PC-3 (cell line): Measurements from ENCODE around the gene FSIP1. TPM values are rescaled to one million over a fixed set of nuclear protein-coding genes. Genes with fewer than 3 reads are reported as not detected.

Experiments
- ATAC-seq: fragments of 200-7000 bp; cut with Tn5 transposase; 2 replicates; pipeline ENCODE4 v1.9.1; 2020; ENCODE audit warnings: mild to moderate bottlenecking, moderate library complexity
- BruUV-seq: library from RNA; stranded (reverse); fragments of 400-500 nt; replicated peaks from 2 replicates; lab custom pipeline; 2021; lab: Mats Ljungman, UMichigan
- CTCF ChIA-PET: fragments of 300-600 bp; sonication (Branson Sonifier 250); formaldehyde crosslinking; loops from one replicate; lab custom pipeline; 2022; ENCODE audit warnings: antibody characterized with exemption; lab: Charles Lee
- POLR2A ChIA-PET: fragments of 300-600 bp; sonication (Branson Sonifier 250); formaldehyde crosslinking; loops from one replicate; lab custom pipeline; 2022; ENCODE audit warnings: antibody characterized with exemption; ENCODE audit not compliant: unreplicated experiment; lab: Charles Lee
- DNase-seq: peaks from one replicate; pipeline ENCODE4 v3.0.0-alpha.2; 2015
- H2AFZ ChIP-seq: fragments of 300-600 bp; sonication (generic); 2 replicates; pipeline ENCODE4 v1.6.0; 2016; ENCODE audit warnings: antibody characterized with exemption, low read length
- H3F3A ChIP-seq: fragments of 300-600 bp; sonication (generic); one replicate; pipeline ENCODE4 v1.6.0; 2017; ENCODE audit warnings: antibody characterized with exemption, low read length, control low read depth, mild to moderate bottlenecking; ENCODE audit not compliant: unreplicated experiment
- H3K27ac ChIP-seq: fragments of 300-600 bp; sonication (generic); 2 replicates; pipeline ENCODE4 v1.5.1; 2016; ENCODE audit warnings: mild to moderate bottlenecking, low read length
- H3K27me3 ChIP-seq: fragments of 300-600 bp; sonication (generic); 2 replicates; pipeline ENCODE4 v1.6.1; 2016; ENCODE audit warnings: low read length, mixed read lengths
- H3K36me3 ChIP-seq: fragments of 300-600 bp; sonication (generic); 2 replicates; pipeline ENCODE4 v1.6.1; 2016; ENCODE audit warnings: low read depth, mixed run types, low read length, mixed read lengths
- H3K4me1 ChIP-seq: fragments of 300-600 bp; sonication (generic); 2 replicates; pipeline ENCODE4 v1.5.1; 2016; ENCODE audit warnings: low read length; ENCODE audit not compliant: insufficient read depth
- H3K4me2 ChIP-seq: fragments of 300-600 bp; sonication (generic); 2 replicates; pipeline ENCODE4 v1.6.0; 2016; ENCODE audit warnings: low read length
- H3K4me3 ChIP-seq: fragments of 300-600 bp; sonication (generic); 2 replicates; pipeline ENCODE4 v1.5.1; 2016; ENCODE audit warnings: mild to moderate bottlenecking, low read length, mixed read lengths
- H3K79me2 ChIP-seq: fragments of 300-600 bp; sonication (generic); 2 replicates; pipeline ENCODE4 v1.6.1; 2017; ENCODE audit warnings: low read length, mixed read lengths
- H3K9ac ChIP-seq: fragments of 300-600 bp; sonication (generic); 2 replicates; pipeline ENCODE4 v1.6.0; 2016; ENCODE audit warnings: mild to moderate bottlenecking, low read length
- H3K9me2 ChIP-seq: fragments of 300-600 bp; sonication (generic); replicated peaks from 2 replicates; pipeline ENCODE4 v1.6.1; 2016; ENCODE audit warnings: mixed run types, low read length, mixed read lengths
- H3K9me3 ChIP-seq: fragments of 300-600 bp; sonication (generic); 2 replicates; pipeline ENCODE4 v1.6.1; 2016; ENCODE audit warnings: low read length, mixed read lengths
- H4K20me1 ChIP-seq: fragments of 300-600 bp; sonication (generic); 2 replicates; pipeline ENCODE4 v1.6.1; 2016; ENCODE audit warnings: low read length, mixed read lengths
- EZH2 ChIP-seq: fragments of 300-600 bp; sonication (generic); IDR thresholded peaks from one replicate; pipeline ENCODE4 v1.6.1; 2017; ENCODE audit warnings: antibody characterized with exemption, mild to moderate bottlenecking, low read length; ENCODE audit not compliant: unreplicated experiment
- EZH2phosphoT487 ChIP-seq: fragments of 300-600 bp; sonication (generic); IDR thresholded peaks from 2 replicates; pipeline ENCODE4 v1.6.1; 2018; ENCODE audit warnings: mild to moderate bottlenecking, antibody characterized with exemption, low read length, borderline replicate concordance
- intact Hi-C: fragments of 100-400 bp; cut with micrococcal nuclease; formaldehyde crosslinking; loops from 2 replicates; pipeline ENCODE4 v1.9.0; 2023
- total RNA-seq: library from RNA; depleted of rRNA; stranded (reverse); fragments of >200 nt; gene quantifications from 2 replicates; pipeline ENCODE4 v1.2.3, GENCODE V29; 2014
- TF ChIP-seq, protein P1 (sequence below): fragments of 300-600 bp; sonication (generic); conservative IDR thresholded peaks from 2 replicates; pipeline ENCODE4 v1.5.1; 2017; ENCODE audit warnings: antibody characterized with exemption, low read depth, mild to moderate bottlenecking, low read length

Gene FSIP1
- total RNA-seq, 1 experiment from 2014 or later, result 0.07 TPM

DNA sequence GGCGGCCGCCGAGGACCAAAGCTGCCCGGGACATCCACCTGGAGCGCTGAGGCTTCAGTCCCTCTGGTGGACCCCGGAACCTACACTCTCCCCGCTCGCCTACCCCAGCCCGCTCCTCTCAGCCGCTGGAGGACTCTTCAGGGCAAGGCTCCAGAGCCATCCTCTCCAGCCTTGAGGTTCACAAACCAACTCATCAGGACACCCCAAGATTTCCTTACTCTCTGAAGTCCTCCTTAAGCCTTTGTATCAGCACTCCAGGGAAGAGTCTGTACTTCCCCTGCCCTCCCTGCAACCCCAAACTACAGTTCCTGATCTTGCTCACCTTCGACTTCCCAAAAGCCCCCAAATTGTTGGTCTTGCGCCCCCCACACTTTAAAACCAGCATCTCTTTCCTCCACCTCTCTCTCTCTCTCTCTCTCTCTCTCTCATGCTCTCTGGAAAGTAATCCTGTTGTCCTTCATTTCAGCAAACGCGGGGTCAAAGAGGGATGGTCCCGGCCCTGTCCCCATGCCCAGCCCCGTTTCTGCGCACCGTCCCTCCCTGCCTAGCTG is 201.3 kb downstream of the FSIP1 start:
- peak overlapping the region; percentile 100 for H3K4me2 ChIP-seq
- intact Hi-C loops, result loop anchor here (1.0 to 5.0 kb wide), 6 partner anchors 46 to 873 kb away; no protein-coding TSS in a partner anchor
- H2AFZ ChIP-seq, result peak overlapping the region; percentile 91; the same call in 1 of the 2 replicates
- ChIA-PET CTCF (interaction anchor here (0.5 to 2.2 kb wide), 7 partner anchors 14 to 409 kb away, joined by 3 to 9 read pairs (median 5); no protein-coding TSS in a partner anchor), POLR2A (interaction anchor here (0.6 to 1.3 kb wide), 8 partner anchors 101 to 456 kb away, joined by 4 to 7 read pairs (median 6); no protein-coding TSS in a partner anchor)
- H3F3A ChIP-seq, result peaks cover 13% of the 10 kb centered on the region
- H3K9me2 ChIP-seq, result no peaks in the 10 kb centered on the region
- H3K27ac ChIP-seq, result peak overlapping the region; percentile 93
- peaks cover 43% of the 10 kb centered on the region for H4K20me1 ChIP-seq
- H3K36me3 ChIP-seq, result peaks cover 43% of the 10 kb centered on the region
- H3K4me1 ChIP-seq, result peaks cover 55% of the 10 kb centered on the region
- TF ChIP-seq, protein P1, sequence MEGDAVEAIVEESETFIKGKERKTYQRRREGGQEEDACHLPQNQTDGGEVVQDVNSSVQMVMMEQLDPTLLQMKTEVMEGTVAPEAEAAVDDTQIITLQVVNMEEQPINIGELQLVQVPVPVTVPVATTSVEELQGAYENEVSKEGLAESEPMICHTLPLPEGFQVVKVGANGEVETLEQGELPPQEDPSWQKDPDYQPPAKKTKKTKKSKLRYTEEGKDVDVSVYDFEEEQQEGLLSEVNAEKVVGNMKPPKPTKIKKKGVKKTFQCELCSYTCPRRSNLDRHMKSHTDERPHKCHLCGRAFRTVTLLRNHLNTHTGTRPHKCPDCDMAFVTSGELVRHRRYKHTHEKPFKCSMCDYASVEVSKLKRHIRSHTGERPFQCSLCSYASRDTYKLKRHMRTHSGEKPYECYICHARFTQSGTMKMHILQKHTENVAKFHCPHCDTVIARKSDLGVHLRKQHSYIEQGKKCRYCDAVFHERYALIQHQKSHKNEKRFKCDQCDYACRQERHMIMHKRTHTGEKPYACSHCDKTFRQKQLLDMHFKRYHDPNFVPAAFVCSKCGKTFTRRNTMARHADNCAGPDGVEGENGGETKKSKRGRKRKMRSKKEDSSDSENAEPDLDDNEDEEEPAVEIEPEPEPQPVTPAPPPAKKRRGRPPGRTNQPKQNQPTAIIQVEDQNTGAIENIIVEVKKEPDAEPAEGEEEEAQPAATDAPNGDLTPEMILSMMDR, result no peak
- TF ChIP-seq EZH2phosphoT487, result no peak
- TF ChIP-seq EZH2, result no peak
- ATAC-seq (no peak), DNase-seq (no peak)
- H3K9ac ChIP-seq, result peak overlapping the region; percentile 87
- no peaks in the 10 kb centered on the region for H3K27me3 ChIP-seq
- peak overlapping the region; percentile 87 for H3K4me3 ChIP-seq
- BruUV-seq, result no TSS peak
- H3K9me3 ChIP-seq, result no peaks in the 10 kb centered on the region
- H3K79me2 ChIP-seq, result peaks cover 53% of the 10 kb centered on the region

DNA sequence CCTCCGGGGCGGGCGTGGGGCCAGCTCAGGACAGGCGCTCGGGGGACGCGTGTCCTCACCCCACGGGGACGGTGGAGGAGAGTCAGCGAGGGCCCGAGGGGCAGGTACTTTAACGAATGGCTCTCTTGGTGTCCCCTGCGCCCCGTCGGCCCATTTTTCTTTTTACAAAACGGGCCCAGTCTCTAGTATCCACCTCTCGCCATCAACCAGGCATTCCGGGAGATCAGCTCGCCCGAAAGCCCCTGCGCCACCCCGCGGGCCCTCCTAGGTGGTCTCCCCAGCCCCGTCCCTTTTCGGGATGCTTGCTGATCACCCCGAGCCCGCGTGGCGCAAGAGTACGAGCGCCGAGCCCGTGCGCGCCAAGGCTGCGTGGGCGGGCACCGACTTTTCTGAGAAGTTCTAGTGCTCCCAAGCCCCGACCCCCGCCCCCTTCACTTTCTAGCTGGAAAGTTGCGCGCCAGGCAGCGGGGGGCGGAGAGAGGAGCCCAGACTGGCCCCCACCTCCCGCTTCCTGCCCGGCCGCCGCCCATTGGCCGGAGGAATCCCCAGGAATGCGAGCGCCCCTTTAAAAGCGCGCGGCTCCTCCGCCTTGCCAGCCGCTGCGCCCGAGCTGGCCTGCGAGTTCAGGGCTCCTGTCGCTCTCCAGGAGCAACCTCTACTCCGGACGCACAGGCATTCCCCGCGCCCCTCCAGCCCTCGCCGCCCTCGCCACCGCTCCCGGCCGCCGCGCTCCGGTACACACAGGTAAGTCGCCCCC is 202.0 kb downstream of the FSIP1 start, which contains the start of gene THBS1:
THBS1 (plus strand) TSS at position 595 of the 757 bp plus-strand sequence. CDS start 779 bp downstream, outside the sequence.
- H3K9me3 ChIP-seq, result no peaks in the 10 kb centered on the region
- peak within 1 kb of the TSS; percentile 87 for H3K9ac ChIP-seq
- ATAC-seq (peak; percentile 58), DNase-seq (peak; percentile 94)
- peak within 1 kb of the TSS; percentile 100 for H3K4me2 ChIP-seq
- BruUV-seq, result no TSS peak
- H4K20me1 ChIP-seq, result peaks cover 43% of the 10 kb centered on the region
- TF ChIP-seq, protein P1, result 0 out of 2 replicates have a peak, but pooled peaks have one; percentile 46
- TF ChIP-seq EZH2phosphoT487, result no peak
- H3K9me2 ChIP-seq, result no peaks in the 10 kb centered on the region
- no peaks in the 10 kb centered on the region for H3K27me3 ChIP-seq
- H3F3A ChIP-seq, result peaks cover 13% of the 10 kb centered on the region
- H3K27ac ChIP-seq, result peak within 1 kb of the TSS; percentile 93
- peak within 1 kb of the TSS; percentile 91 for H2AFZ ChIP-seq
- ChIA-PET POLR2A (interaction anchor here (0.5 to 1.3 kb wide), 9 partner anchors 101 to 452 kb away, joined by 3 to 7 read pairs (median 6); no protein-coding TSS in a partner anchor), CTCF (interaction anchor here (0.5 to 2.2 kb wide), 10 partner anchors 14 to 881 kb away, joined by 3 to 9 read pairs (median 3); no protein-coding TSS in a partner anchor)
- peaks cover 47% of the 10 kb centered on the region for H3K79me2 ChIP-seq
- peak within 1 kb of the TSS; percentile 87 for H3K4me3 ChIP-seq
- H3K36me3 ChIP-seq, result peaks cover 36% of the 10 kb centered on the region
- intact Hi-C loops, result loop anchor here (1.0 to 5.0 kb wide), 10 partner anchors 47 to 872 kb away; no protein-coding TSS in a partner anchor
- peaks cover 51% of the 10 kb centered on the region for H3K4me1 ChIP-seq
